Inflammatory macrophage treated with lipopolysaccharide for 4 hours (primary cell): ENCODE results near the gene MEMO1.
"Not testable (repeated sequence)": the region's sequence is repeated elsewhere in the genome, so short reads cannot be mapped to it uniquely, and the experiment has no call there.

ENCODE experiments used
- DNase-seq: peaks from one replicate; pipeline ENCODE4 v3.0.0-alpha.2; 2020

MEMO1 gene

GRCh38 chr2:31956934-31957333, 53.9 kb downstream of the MEMO1 start:
- DNase-seq: peak; percentile 85

- DNase-seq: peak; percentile 73
These were observed 54.5 kb downstream of the MEMO1 start for GRCh38 chr2:31956312-31956711.

- not testable (repeated sequence) for DNase-seq
These were observed 57.7 kb downstream of the MEMO1 start for GRCh38 chr2:31953095-31953494.

GRCh38 chr2:31950946-31951562, 59.8 kb downstream of the MEMO1 start:
- DNase-seq: no peak

GRCh38 chr2:31947871-31948270, 62.9 kb downstream of the MEMO1 start:
- no peak for DNase-seq

- no peak for DNase-seq
These were observed 64.0 kb downstream of the MEMO1 start for GRCh38 chr2:31946838-31947237.

GRCh38 chr2:31945572-31945935, 65.3 kb downstream of the MEMO1 start:
- no peak for DNase-seq

- DNase-seq: no peak
These were observed 65.8 kb downstream of the MEMO1 start for GRCh38 chr2:31944828-31945571.

- no peak for DNase-seq
These were observed 67.1 kb downstream of the MEMO1 start for GRCh38 chr2:31943636-31944225.

- DNase-seq: no peak
These were observed 69.9 kb downstream of the MEMO1 start for GRCh38 chr2:31940920-31941319.

- no peak for DNase-seq
These were observed 73.1 kb downstream of the MEMO1 start for GRCh38 chr2:31937741-31938140.

GRCh38 chr2:31935370-31935769, 75.4 kb downstream of the MEMO1 start:
- DNase-seq: no peak

GRCh38 chr2:31933066-31933465, 77.7 kb downstream of the MEMO1 start:
- peak; percentile 26 for DNase-seq

GRCh38 chr2:31932589-31932988, 78.2 kb downstream of the MEMO1 start:
- no peak for DNase-seq

GRCh38 chr2:31931916-31932315, 78.9 kb downstream of the MEMO1 start:
- DNase-seq: no peak

GRCh38 chr2:31925517-31925916, 85.3 kb downstream of the MEMO1 start:
- no peak for DNase-seq

GRCh38 chr2:31923662-31924061, 87.1 kb downstream of the MEMO1 start:
- no peak for DNase-seq

- no peak for DNase-seq
These were observed 88.0 kb downstream of the MEMO1 start for GRCh38 chr2:31922542-31923408.

- no peak for DNase-seq
These were observed 89.8 kb downstream of the MEMO1 start for GRCh38 chr2:31920962-31921361.

GRCh38 chr2:31919499-31919898, 91.3 kb downstream of the MEMO1 start:
- DNase-seq: no peak

- no peak for DNase-seq
These were observed 101.1 kb downstream of the MEMO1 start for GRCh38 chr2:31909661-31910060.

- not testable (repeated sequence) for DNase-seq
These were observed 103.3 kb downstream of the MEMO1 start for GRCh38 chr2:31907491-31907890.

- DNase-seq: peak; percentile 18
These were observed 107.6 kb downstream of the MEMO1 start for GRCh38 chr2:31903109-31903780.
